GM04504 (cell line): Measurements from ENCODE around the gene HNF1A.

ENCODE experiments used
- DNase-seq: peaks from one replicate; pipeline ENCODE4 v3.0.0-alpha.2; 2012; ENCODE audit warnings: low read depth

Gene HNF1A

GRCh38 chr12:121050725-121051124, 72.4 kb downstream of the HNF1A start:
- DNase-seq: no peak
